Activated naive CD4-positive, alpha-beta T cell treated with anti-CD3 and anti-CD28 coated beads, Interleukin-2, amount 10 ng/mL, durations not matched to agents 7 days and 5 days (primary cell): ENCODE measurements around the gene BDH2.

Source experiments
- CTCF ChIA-PET: fragments of 350-600 bp; sonication (Branson Sonifier 250); formaldehyde crosslinking; loops from one replicate; lab custom pipeline; 2021; ENCODE audit warnings: antibody characterized with exemption; lab: Charles Lee
- DNase-seq: peaks from one replicate; pipeline ENCODE4 v3.0.0-alpha.2; 2020
- H3K27ac Mint-ChIP-seq: one replicate; pipeline ENCODE4 v1.8.0; 2021; ENCODE audit warnings: mild to moderate bottlenecking, moderate library complexity, mixed read lengths
- H3K27me3 Mint-ChIP-seq: one replicate; pipeline ENCODE4 v1.8.0; 2021; ENCODE audit warnings: mild to moderate bottlenecking, mixed read lengths
- H3K36me3 Mint-ChIP-seq: one replicate; pipeline ENCODE4 v1.8.0; 2021; ENCODE audit warnings: mixed read lengths
- H3K4me1 Mint-ChIP-seq: one replicate; pipeline ENCODE4 v1.8.0; 2021; ENCODE audit warnings: mixed read lengths
- H3K4me3 Mint-ChIP-seq: one replicate; pipeline ENCODE4 v1.8.0; 2021; ENCODE audit warnings: mild to moderate bottlenecking, moderate library complexity, mixed read lengths
- H3K9me3 Mint-ChIP-seq: one replicate; pipeline ENCODE4 v1.8.0; 2021; ENCODE audit warnings: mixed read lengths

BDH2 gene

GRCh38 chr4:103098756-103099440 is 736 bp downstream of the BDH2 start:
- no peaks in the 10 kb centered on the region for H3K27me3 Mint-ChIP-seq
- H3K4me1 Mint-ChIP-seq = peaks cover 23% of the 10 kb centered on the region
- peaks cover 1% of the 10 kb centered on the region for H3K36me3 Mint-ChIP-seq
- H3K27ac Mint-ChIP-seq = peak overlapping the region; percentile 78
- no peak for DNase-seq
- H3K9me3 Mint-ChIP-seq = no peaks in the 10 kb centered on the region
- CTCF ChIA-PET = interaction anchor here (0.5 to 3.0 kb wide), 18 partner anchors 8 to 466 kb away, joined by 3 to 31 read pairs (median 4); partner anchors contain the start of gene SLC9B1
- peak overlapping the region; percentile 78 for H3K4me3 Mint-ChIP-seq

- Mint-ChIP-seq H3K9me3 (no peaks in the 10 kb centered on the region), H3K27me3 (no peaks in the 10 kb centered on the region), H3K4me3 (peak overlapping the region; percentile 78), H3K4me1 (peaks cover 23% of the 10 kb centered on the region), H3K36me3 (no peaks in the 10 kb centered on the region), H3K27ac (no peak overlapping the region)
- no peak for DNase-seq
- CTCF ChIA-PET = interaction anchor here (0.6 to 1.3 kb wide), 3 partner anchors 9 to 428 kb away, joined by 3 to 5 read pairs (median 4); no protein-coding TSS in a partner anchor
Observed at GRCh38 chr4:103098341-103098740, 1.3 kb downstream of the BDH2 start.

- Mint-ChIP-seq H3K27ac (no peak overlapping the region), H3K9me3 (no peaks in the 10 kb centered on the region), H3K4me3 (no peak overlapping the region), H3K4me1 (peaks cover 35% of the 10 kb centered on the region), H3K27me3 (no peaks in the 10 kb centered on the region), H3K36me3 (no peaks in the 10 kb centered on the region)
- CTCF ChIA-PET = no interaction called here
- DNase-seq = no peak
Observed at GRCh38 chr4:103097112-103097511, 2.5 kb downstream of the BDH2 start.

GRCh38 chr4:103095080-103095479 is 4.6 kb downstream of the BDH2 start:
- no peaks in the 10 kb centered on the region for H3K27me3 Mint-ChIP-seq
- H3K9me3 Mint-ChIP-seq = no peaks in the 10 kb centered on the region
- H3K4me3 Mint-ChIP-seq = no peak overlapping the region
- H3K4me1 Mint-ChIP-seq = peaks cover 42% of the 10 kb centered on the region
- CTCF ChIA-PET = interaction anchor here (1.8 to 7.4 kb wide), 2 partner anchors 51 to 474 kb away, joined by 4 to 62 read pairs; no protein-coding TSS in a partner anchor
- no peak overlapping the region for H3K27ac Mint-ChIP-seq
- no peak for DNase-seq
- peaks cover 7% of the 10 kb centered on the region for H3K36me3 Mint-ChIP-seq

GRCh38 chr4:103092245-103092644 is 7.4 kb downstream of the BDH2 start:
- no peaks in the 10 kb centered on the region for H3K9me3 Mint-ChIP-seq
- H3K36me3 Mint-ChIP-seq = peaks cover 13% of the 10 kb centered on the region
- CTCF ChIA-PET = interaction anchor here (0.7 to 7.4 kb wide), 18 partner anchors 8 to 664 kb away, joined by 3 to 62 read pairs (median 5); partner anchors contain the start of genes BDH2 and SLC9B2
- H3K27ac Mint-ChIP-seq = peak overlapping the region; percentile 81
- DNase-seq = no peak
- H3K4me3 Mint-ChIP-seq = peak overlapping the region; percentile 43
- H3K27me3 Mint-ChIP-seq = no peaks in the 10 kb centered on the region
- peaks cover 23% of the 10 kb centered on the region for H3K4me1 Mint-ChIP-seq

GRCh38 chr4:103091601-103092223 is 7.9 kb downstream of the BDH2 start:
- peaks cover 16% of the 10 kb centered on the region for H3K36me3 Mint-ChIP-seq
- H3K4me3 Mint-ChIP-seq = no peak overlapping the region
- H3K27ac Mint-ChIP-seq = peak overlapping the region; percentile 81
- H3K27me3 Mint-ChIP-seq = no peaks in the 10 kb centered on the region
- no peaks in the 10 kb centered on the region for H3K9me3 Mint-ChIP-seq
- CTCF ChIA-PET = interaction anchor here (0.7 to 7.4 kb wide), 24 partner anchors 9 to 664 kb away, joined by 3 to 62 read pairs (median 5); partner anchors contain the start of genes BDH2 and SLC9B2
- peaks cover 23% of the 10 kb centered on the region for H3K4me1 Mint-ChIP-seq
- DNase-seq = peak; percentile 65

GRCh38 chr4:103089481-103089880 is 10.2 kb downstream of the BDH2 start:
- peaks cover 23% of the 10 kb centered on the region for H3K4me1 Mint-ChIP-seq
- peaks cover 24% of the 10 kb centered on the region for H3K36me3 Mint-ChIP-seq
- H3K4me3 Mint-ChIP-seq = no peak overlapping the region
- H3K27me3 Mint-ChIP-seq = no peaks in the 10 kb centered on the region
- H3K9me3 Mint-ChIP-seq = no peaks in the 10 kb centered on the region
- DNase-seq = no peak
- CTCF ChIA-PET = interaction anchor here (0.6 to 7.4 kb wide), 9 partner anchors 9 to 461 kb away, joined by 3 to 62 read pairs (median 4); partner anchors contain the start of genes BDH2 and SLC9B2
- no peak overlapping the region for H3K27ac Mint-ChIP-seq

- Mint-ChIP-seq H3K4me3 (no peak overlapping the region), H3K36me3 (peaks cover 30% of the 10 kb centered on the region), H3K4me1 (peaks cover 5% of the 10 kb centered on the region), H3K27me3 (no peaks in the 10 kb centered on the region), H3K27ac (no peak overlapping the region), H3K9me3 (no peaks in the 10 kb centered on the region)
- CTCF ChIA-PET = no interaction called here
- no peak for DNase-seq
Observed at GRCh38 chr4:103086551-103086950, 13.1 kb downstream of the BDH2 start.

- H3K27ac Mint-ChIP-seq = no peak overlapping the region
- CTCF ChIA-PET = no interaction called here
- H3K27me3 Mint-ChIP-seq = no peaks in the 10 kb centered on the region
- H3K4me1 Mint-ChIP-seq = peaks cover 3% of the 10 kb centered on the region
- no peak for DNase-seq
- peaks cover 30% of the 10 kb centered on the region for H3K36me3 Mint-ChIP-seq
- H3K9me3 Mint-ChIP-seq = no peaks in the 10 kb centered on the region
- no peak overlapping the region for H3K4me3 Mint-ChIP-seq
Observed at GRCh38 chr4:103085555-103086196, 14.0 kb downstream of the BDH2 start.

GRCh38 chr4:103079621-103080020 is 20.0 kb downstream of the BDH2 start:
- peak overlapping the region; percentile 15 for H3K27ac Mint-ChIP-seq
- no peak for DNase-seq
- CTCF ChIA-PET = interaction anchor here (1.2 to 1.9 kb wide), 3 partner anchors 9 to 20 kb away, joined by 3 to 10 read pairs (median 7); partner anchors contain the start of gene BDH2
- H3K4me3 Mint-ChIP-seq = no peak overlapping the region
- peaks cover 22% of the 10 kb centered on the region for H3K36me3 Mint-ChIP-seq
- H3K9me3 Mint-ChIP-seq = no peaks in the 10 kb centered on the region
- H3K4me1 Mint-ChIP-seq = peaks cover 32% of the 10 kb centered on the region
- H3K27me3 Mint-ChIP-seq = no peaks in the 10 kb centered on the region

- Mint-ChIP-seq H3K36me3 (peaks cover 27% of the 10 kb centered on the region), H3K4me3 (peak within 1 kb of the TSS; percentile 98), H3K27ac (peak within 1 kb of the TSS; percentile 99), H3K4me1 (peaks cover 52% of the 10 kb centered on the region), H3K27me3 (no peaks in the 10 kb centered on the region), H3K9me3 (no peaks in the 10 kb centered on the region)
- no peak for DNase-seq
- CTCF ChIA-PET = interaction anchor here (0.7 to 3.0 kb wide), 5 partner anchors 13 to 646 kb away, joined by 3 to 16 read pairs (median 4); no protein-coding TSS in a partner anchor
Observed at GRCh38 chr4:103076747-103077347, 22.8 kb downstream of the BDH2 start, which contains the start of gene SLC9B2. Gene SLC9B2 (minus strand): TSS chr4:103076761. CDS start chr4:103067550, 9,211 bp downstream.

- DNase-seq = peak; percentile 73
- Mint-ChIP-seq H3K4me1 (peaks cover 52% of the 10 kb centered on the region), H3K36me3 (peaks cover 23% of the 10 kb centered on the region), H3K9me3 (no peaks in the 10 kb centered on the region), H3K4me3 (peak overlapping the region; percentile 98), H3K27me3 (no peaks in the 10 kb centered on the region), H3K27ac (peak overlapping the region; percentile 99)
- CTCF ChIA-PET = interaction anchor here (0.7 to 3.0 kb wide), 7 partner anchors 14 to 645 kb away, joined by 3 to 16 read pairs (median 4); no protein-coding TSS in a partner anchor
Observed at GRCh38 chr4:103075894-103076746, 23.5 kb downstream of the BDH2 start.
